Stimulated activated CD8-positive, alpha-beta memory T cell treated with anti-CD3 and anti-CD28 coated beads, Interleukin-7, amount 100 ng/mL, for 24 hours (primary cell): ENCODE measurements around the gene ADAMTSL1.

ENCODE experiments used
- DNase-seq: peaks from one replicate; pipeline ENCODE4 v3.0.0-alpha.2; 2020; ENCODE audit warnings: low read depth

The ADAMTSL1 gene

GRCh38 chr9:18564018-18564880, 90.3 kb downstream of the ADAMTSL1 start:
- DNase-seq: no peak

- no peak for DNase-seq
Measured at GRCh38 chr9:18566121-18566520, 92.2 kb downstream of the ADAMTSL1 start.

GRCh38 chr9:18568973-18569372, 95.0 kb downstream of the ADAMTSL1 start:
- no peak for DNase-seq

- no peak for DNase-seq
Measured at GRCh38 chr9:18569941-18570630, 96.1 kb downstream of the ADAMTSL1 start.

GRCh38 chr9:18573021-18573556, 99.1 kb downstream of the ADAMTSL1 start:
- no peak for DNase-seq

GRCh38 chr9:18575686-18576085, 101.7 kb downstream of the ADAMTSL1 start:
- DNase-seq: no peak

GRCh38 chr9:18579536-18579935, 105.6 kb downstream of the ADAMTSL1 start:
- no peak for DNase-seq

- DNase-seq: no peak
Measured at GRCh38 chr9:18580151-18580550, 106.2 kb downstream of the ADAMTSL1 start.

- no peak for DNase-seq
Measured at GRCh38 chr9:18585996-18586395, 112.0 kb downstream of the ADAMTSL1 start.

GRCh38 chr9:18588002-18588401, 114.0 kb downstream of the ADAMTSL1 start:
- DNase-seq: no peak

GRCh38 chr9:18591261-18591660, 117.3 kb downstream of the ADAMTSL1 start:
- DNase-seq: no peak

GRCh38 chr9:18594837-18595236, 120.9 kb downstream of the ADAMTSL1 start:
- DNase-seq: no peak

- DNase-seq: no peak
Measured at GRCh38 chr9:18595597-18595996, 121.6 kb downstream of the ADAMTSL1 start.

- DNase-seq: no peak
Measured at GRCh38 chr9:18596920-18597319, 123.0 kb downstream of the ADAMTSL1 start.

GRCh38 chr9:18598969-18599368, 125.0 kb downstream of the ADAMTSL1 start:
- DNase-seq: no peak

- no peak for DNase-seq
Measured at GRCh38 chr9:18601026-18601425, 127.1 kb downstream of the ADAMTSL1 start.

- DNase-seq: no peak
Measured at GRCh38 chr9:18601956-18602355, 128.0 kb downstream of the ADAMTSL1 start.

GRCh38 chr9:18604767-18605730, 131.1 kb downstream of the ADAMTSL1 start:
- DNase-seq: no peak

GRCh38 chr9:18605766-18606180, 131.8 kb downstream of the ADAMTSL1 start:
- no peak for DNase-seq

- DNase-seq: no peak
Measured at GRCh38 chr9:18606281-18606680, 132.3 kb downstream of the ADAMTSL1 start.

GRCh38 chr9:18606846-18607245, 132.9 kb downstream of the ADAMTSL1 start:
- no peak for DNase-seq

- DNase-seq: no peak
Measured at GRCh38 chr9:18608371-18608770, 134.4 kb downstream of the ADAMTSL1 start.
